Naive thymus-derived CD4-positive, alpha-beta T cell (primary cell): ENCODE data around the gene KIF26B. TPM values are rescaled to one million over a fixed set of nuclear protein-coding genes. Genes with fewer than 3 reads are reported as not detected.

Source experiments
- ATAC-seq: fragments of 150-1000 bp; cut with Tn5 transposase; 2 replicates; pipeline ENCODE4 v1.10.0; 2021; ENCODE audit warnings: mild to moderate bottlenecking, moderate library complexity
- CTCF ChIA-PET: fragments of 350-600 bp; sonication (Branson Sonifier 250); formaldehyde crosslinking; loops from one replicate; lab custom pipeline; 2021; ENCODE audit warnings: antibody characterized with exemption; lab: Charles Lee
- POLR2A ChIA-PET: fragments of 350-600 bp; sonication (Branson Sonifier 250); formaldehyde crosslinking; loops from one replicate; lab custom pipeline; 2021; ENCODE audit warnings: antibody characterized with exemption, inconsistent platforms; lab: Charles Lee
- DNase-seq, 9 donors: peaks; one replicate each; pipeline versions ENCODE4 v3.0.0 to v3.0.0-alpha.2; 2020 to 2022; ENCODE audit warnings: mixed read lengths in 1 of 9
- H3K27ac ChIP-seq: one replicate; pipeline ENCODE4 v1.7.0; 2013; ENCODE audit warnings: mild to moderate bottlenecking, low read depth, low read length, moderate library complexity
- H3K27me3 ChIP-seq, 2 donors: one replicate each; pipeline ENCODE4 v1.7.0; 2013; ENCODE audit warnings: low read length in 2 of 2, mild to moderate bottlenecking in 2 of 2, moderate library complexity in 2 of 2; ENCODE audit not compliant: control insufficient read depth in 2 of 2, insufficient read depth in 2 of 2
- H3K36me3 ChIP-seq, 3 experiments: 1 replicate in 2 of 3; 2 replicates in 1 of 3; pipeline ENCODE4 v1.7.0; 2013; ENCODE audit warnings: low read length in 3 of 3, mild to moderate bottlenecking in 3 of 3, moderate library complexity in 1 of 3; ENCODE audit not compliant: insufficient read depth in 3 of 3, control insufficient read depth in 2 of 3
- H3K4me1 ChIP-seq, 2 donors: one replicate each; pipeline ENCODE4 v1.7.0; 2013; ENCODE audit warnings: low read length in 2 of 2, mild to moderate bottlenecking in 2 of 2, moderate library complexity in 1 of 2; ENCODE audit not compliant: control insufficient read depth in 2 of 2, insufficient read depth in 2 of 2
- H3K4me3 ChIP-seq: 2 replicates; pipeline ENCODE4 v1.7.0; 2013; ENCODE audit warnings: mild to moderate bottlenecking, low read length
- H3K9me3 ChIP-seq, 3 experiments: 1 replicate in 2 of 3; 2 replicates in 1 of 3; pipeline ENCODE4 v1.7.0; 2013; ENCODE audit warnings: low read length in 3 of 3; ENCODE audit not compliant: control insufficient read depth in 2 of 3
- H3K27ac Mint-ChIP-seq, 9 donors: one replicate each; pipeline ENCODE4 v1.8.0; 2020 to 2022; ENCODE audit warnings: mixed read lengths in 9 of 9, mild to moderate bottlenecking in 8 of 9, moderate library complexity in 5 of 9, inconsistent platforms in 2 of 9
- H3K27me3 Mint-ChIP-seq, 5 donors: one replicate each; pipeline ENCODE4 v1.8.0; 2021 to 2022; ENCODE audit warnings: mixed read lengths in 5 of 5, mild to moderate bottlenecking in 1 of 5
- H3K36me3 Mint-ChIP-seq, 5 donors: one replicate each; pipeline ENCODE4 v1.8.0; 2020 to 2022; ENCODE audit warnings: mixed read lengths in 5 of 5, mild to moderate bottlenecking in 3 of 5, inconsistent platforms in 1 of 5
- H3K4me1 Mint-ChIP-seq, 7 donors: one replicate each; pipeline ENCODE4 v1.8.0; 2020 to 2022; ENCODE audit warnings: mixed read lengths in 7 of 7, mild to moderate bottlenecking in 3 of 7, inconsistent platforms in 1 of 7
- H3K4me3 Mint-ChIP-seq, 10 donors: one replicate each; pipeline ENCODE4 v1.8.0; 2020 to 2022; ENCODE audit warnings: mild to moderate bottlenecking in 10 of 10, mixed read lengths in 10 of 10, moderate library complexity in 6 of 10, inconsistent platforms in 2 of 10
- H3K9me3 Mint-ChIP-seq, 11 donors: one replicate each; pipeline ENCODE4 v1.8.0; 2020 to 2022; ENCODE audit warnings: mixed read lengths in 11 of 11, mild to moderate bottlenecking in 4 of 11, inconsistent platforms in 1 of 11, moderate library complexity in 1 of 11
- intact Hi-C, 2 donors: fragments of 100-400 bp; cut with micrococcal nuclease; formaldehyde crosslinking; loops; one replicate each; pipeline ENCODE4 v1.15.1; 2023
- polyA plus RNA-seq, 2 donors: library from polyadenylated mRNA; unstranded; fragments of 300-500 nt; fragmentation: Illumina TruSeq; gene quantifications; one replicate each; pipeline ENCODE4 v1.2.3, GENCODE V29; 2021
- total RNA-seq, 6 experiments: library from RNA in 5 of 6; stranded (reverse) in 5 of 6; gene quantifications; 1 replicate in 5 of 6; 2 replicates in 1 of 6; pipeline ENCODE4 v1.2.3 and lab custom pipeline; 2021 to 2026

Gene KIF26B
- total and polyA plus RNA-seq, 7 experiments from 2014 or later, result 0.06 to 0.24 (median 0.21) TPM; not detected in 4

- ChIA-PET CTCF (no interaction called here), POLR2A (no interaction called here)
- ATAC-seq (no peak), DNase-seq (no peak)
- no peak overlapping the region for H3K27ac ChIP-seq
- no peaks in the 10 kb centered on the region for H3K27me3 ChIP-seq
- Mint-ChIP-seq H3K36me3 (peaks cover 0 to 6% (median 0%) of the 10 kb centered on the region in 5 donors), H3K27ac (no peak overlapping the region), H3K4me3 (no peak overlapping the region), H3K4me1 (no peaks in the 10 kb centered on the region), H3K27me3 (peaks cover 0 to under 1% (median 0%) of the 10 kb centered on the region in 5 donors), H3K9me3 (no peaks in the 10 kb centered on the region)
- no peaks in the 10 kb centered on the region for H3K4me1 ChIP-seq
- no peaks in the 10 kb centered on the region for H3K9me3 ChIP-seq
- H3K36me3 ChIP-seq, result no peaks in the 10 kb centered on the region
- no peak overlapping the region for H3K4me3 ChIP-seq
- intact Hi-C loops, result no loop called here
These were observed 33.3 kb upstream of the KIF26B start for GRCh38 chr1:245121523-245121922.

- Mint-ChIP-seq H3K27me3 (peaks cover 0 to 22% (median 12%) of the 10 kb centered on the region in 5 donors), H3K27ac (no peak overlapping the region), H3K9me3 (no peaks in the 10 kb centered on the region), H3K4me1 (no peaks in the 10 kb centered on the region), H3K4me3 (no peak overlapping the region), H3K36me3 (peaks cover 0 to 6% (median 0%) of the 10 kb centered on the region in 5 donors)
- Histone ChIP-seq H3K36me3 (no peaks in the 10 kb centered on the region), H3K27ac (no peak overlapping the region), H3K4me1 (no peaks in the 10 kb centered on the region), H3K4me3 (no peak overlapping the region), H3K9me3 (no peaks in the 10 kb centered on the region), H3K27me3 (no peaks in the 10 kb centered on the region)
- POLR2A ChIA-PET, result no interaction called here
- DNase-seq (no peak), ATAC-seq (no peak)
- intact Hi-C loops, result no loop called here
- CTCF ChIA-PET, result no interaction called here
These were observed 30.5 kb upstream of the KIF26B start for GRCh38 chr1:245124241-245124640.

GRCh38 chr1:245124644-245125043 is 30.1 kb upstream of the KIF26B start:
- DNase-seq (no peak), ATAC-seq (no peak)
- Histone ChIP-seq H3K36me3 (no peaks in the 10 kb centered on the region), H3K4me1 (no peaks in the 10 kb centered on the region), H3K27me3 (no peaks in the 10 kb centered on the region), H3K27ac (no peak overlapping the region), H3K4me3 (no peak overlapping the region), H3K9me3 (no peaks in the 10 kb centered on the region)
- ChIA-PET CTCF (no interaction called here), POLR2A (no interaction called here)
- Mint-ChIP-seq H3K36me3 (peaks cover 0 to 6% (median 0%) of the 10 kb centered on the region in 5 donors), H3K9me3 (peaks cover 0 to under 1% (median 0%) of the 10 kb centered on the region in 11 donors), H3K27ac (no peak overlapping the region), H3K4me3 (no peak overlapping the region), H3K4me1 (no peaks in the 10 kb centered on the region), H3K27me3 (peaks cover 0 to 22% (median 15%) of the 10 kb centered on the region in 5 donors)
- intact Hi-C loops, result no loop called here

- peaks cover 0 to 6% (median 0%) of the 10 kb centered on the region in 5 donors for H3K36me3 Mint-ChIP-seq
- POLR2A ChIA-PET, result no interaction called here
These were observed 28.3 kb upstream of the KIF26B start for GRCh38 chr1:245126530-245126929.

GRCh38 chr1:245128381-245129101 is 26.2 kb upstream of the KIF26B start:
- H3K27ac Mint-ChIP-seq, result no peak overlapping the region
- H3K4me3 ChIP-seq, result no peak overlapping the region
- no peak overlapping the region for H3K4me3 Mint-ChIP-seq
- peaks cover 0 to 41% (median 34%) of the 10 kb centered on the region in 5 donors for H3K27me3 Mint-ChIP-seq
- DNase-seq (no peak), ATAC-seq (no peak)
- H3K36me3 Mint-ChIP-seq, result peaks cover 0 to 6% (median 0%) of the 10 kb centered on the region in 5 donors
- intact Hi-C loops, result no loop called here
- H3K4me1 Mint-ChIP-seq, result peaks cover 0 to 4% (median 0%) of the 10 kb centered on the region in 7 donors
- no peak overlapping the region for H3K27ac ChIP-seq
- no peaks in the 10 kb centered on the region for H3K27me3 ChIP-seq
- no peaks in the 10 kb centered on the region for H3K4me1 ChIP-seq
- ChIA-PET POLR2A (no interaction called here), CTCF (no interaction called here)
- H3K36me3 ChIP-seq, result no peaks in the 10 kb centered on the region
- H3K9me3 ChIP-seq, result no peaks in the 10 kb centered on the region
- H3K9me3 Mint-ChIP-seq, result peaks cover 0 to 5% (median 0%) of the 10 kb centered on the region in 11 donors

More at GRCh38 chr1:245126530-245126929, 28.3 kb upstream of the KIF26B start:
- H3K36me3 ChIP-seq, result no peaks in the 10 kb centered on the region
- no peaks in the 10 kb centered on the region for H3K9me3 ChIP-seq
- Mint-ChIP-seq H3K27ac (no peak overlapping the region), H3K27me3 (peaks cover 0 to 30% (median 26%) of the 10 kb centered on the region in 5 donors), H3K4me1 (peaks cover 0 to 4% (median 0%) of the 10 kb centered on the region in 7 donors), H3K4me3 (no peak overlapping the region), H3K9me3 (peaks cover 0 to 3% (median 0%) of the 10 kb centered on the region in 11 donors)
- CTCF ChIA-PET, result no interaction called here
- ATAC-seq (no peak), DNase-seq (no peak)
- H3K27ac ChIP-seq, result no peak overlapping the region
- H3K27me3 ChIP-seq, result no peaks in the 10 kb centered on the region
- H3K4me3 ChIP-seq, result no peak overlapping the region
- no peaks in the 10 kb centered on the region for H3K4me1 ChIP-seq
- intact Hi-C loops, result no loop called here

- ATAC-seq, result no peak
- Histone ChIP-seq H3K4me3 (no peak overlapping the region), H3K9me3 (no peaks in the 10 kb centered on the region), H3K27ac (no peak overlapping the region), H3K36me3 (no peaks in the 10 kb centered on the region), H3K27me3 (no peaks in the 10 kb centered on the region), H3K4me1 (no peaks in the 10 kb centered on the region)
- ChIA-PET CTCF (no interaction called here), POLR2A (no interaction called here)
- Mint-ChIP-seq H3K4me1 (peaks cover 0 to 4% (median 0%) of the 10 kb centered on the region in 7 donors), H3K4me3 (no peak overlapping the region), H3K36me3 (peaks cover 0 to 4% (median 0%) of the 10 kb centered on the region in 5 donors), H3K27me3 (peaks cover 0 to 42% (median 34%) of the 10 kb centered on the region in 5 donors), H3K27ac (no peak overlapping the region), H3K9me3 (peaks cover 0 to 5% (median 0%) of the 10 kb centered on the region in 11 donors)
- no peak for DNase-seq
- intact Hi-C loops, result no loop called here
These were observed 25.2 kb upstream of the KIF26B start for GRCh38 chr1:245129319-245130240.
